GM19395 (cell line): ENCODE measurements around the gene RPRD1A.
"Not testable (repeated sequence)": the region's sequence is repeated elsewhere in the genome, so short reads cannot be mapped to it uniquely, and the experiment has no call there.

ENCODE experiments used
- ATAC-seq: cut with Tn5 transposase; IDR thresholded peaks from one replicate; pipeline ENCODE4 v1.9.1; 2021; ENCODE audit warnings: mild to moderate bottlenecking, moderate library complexity; ENCODE audit not compliant: unreplicated experiment

RPRD1A gene

GRCh38 chr18:36034299-36034895, 33.0 kb downstream of the RPRD1A start:
- ATAC-seq = no peak

- no peak for ATAC-seq
Observed at GRCh38 chr18:36031903-36032302, 35.5 kb downstream of the RPRD1A start.

GRCh38 chr18:36031407-36031806, 36.0 kb downstream of the RPRD1A start:
- ATAC-seq = no peak

GRCh38 chr18:36028859-36029258, 38.5 kb downstream of the RPRD1A start:
- ATAC-seq = no peak

- no peak for ATAC-seq
Observed at GRCh38 chr18:36025025-36025424, 42.3 kb downstream of the RPRD1A start.

- ATAC-seq = not testable (repeated sequence)
Observed at GRCh38 chr18:36024241-36024640, 43.1 kb downstream of the RPRD1A start.

GRCh38 chr18:36023336-36023735, 44.0 kb downstream of the RPRD1A start:
- no peak for ATAC-seq

GRCh38 chr18:36020174-36020711, 47.1 kb downstream of the RPRD1A start:
- no peak for ATAC-seq

GRCh38 chr18:36017232-36017631, 50.1 kb downstream of the RPRD1A start:
- no peak for ATAC-seq

- ATAC-seq = peak; percentile 95
Observed at GRCh38 chr18:36015629-36016028, 51.7 kb downstream of the RPRD1A start.

GRCh38 chr18:36012891-36013290, 54.5 kb downstream of the RPRD1A start:
- ATAC-seq = no peak

GRCh38 chr18:36009214-36009613, 58.1 kb downstream of the RPRD1A start:
- ATAC-seq = no peak

- no peak for ATAC-seq
Observed at GRCh38 chr18:36006997-36007396, 60.4 kb downstream of the RPRD1A start.

GRCh38 chr18:35999925-36000324, 67.4 kb downstream of the RPRD1A start:
- no peak for ATAC-seq

- no peak for ATAC-seq
Observed at GRCh38 chr18:35998967-35999366, 68.4 kb downstream of the RPRD1A start.

- no peak for ATAC-seq
Observed at GRCh38 chr18:35993013-35993412, 74.3 kb downstream of the RPRD1A start.

GRCh38 chr18:35991696-35992095, 75.7 kb downstream of the RPRD1A start:
- ATAC-seq = no peak

- ATAC-seq = no peak
Observed at GRCh38 chr18:35983818-35984217, 83.5 kb downstream of the RPRD1A start.

GRCh38 chr18:35983147-35983546, 84.2 kb downstream of the RPRD1A start:
- no peak for ATAC-seq

GRCh38 chr18:35982409-35983114, 84.8 kb downstream of the RPRD1A start:
- no peak for ATAC-seq

- ATAC-seq = no peak
Observed at GRCh38 chr18:35979112-35979511, 88.2 kb downstream of the RPRD1A start.

GRCh38 chr18:35974181-35974580, 93.2 kb downstream of the RPRD1A start:
- ATAC-seq = no peak
